Right kidney (tissue), 1 donor: ENCODE data around the gene NMBR.
"Not testable (repeated sequence)": the region's sequence is repeated elsewhere in the genome, so short reads cannot be mapped to it uniquely, and the experiment has no call there.

Experiments
- DNase-seq: peaks from one replicate; pipeline ENCODE4 v3.0.0-alpha.2; 2016

Gene NMBR

GRCh38 chr6:142055219-142055618 is 91.7 kb downstream of the NMBR start:
- no peak for DNase-seq

- DNase-seq: no peak
Measured at GRCh38 chr6:142051404-142051803, 95.5 kb downstream of the NMBR start.

- no peak for DNase-seq
Measured at GRCh38 chr6:142048593-142048980, 98.3 kb downstream of the NMBR start.

- DNase-seq: no peak
Measured at GRCh38 chr6:142047934-142048592, 98.9 kb downstream of the NMBR start.

GRCh38 chr6:142045380-142046278 is 101.3 kb downstream of the NMBR start:
- DNase-seq: peak; percentile 4

GRCh38 chr6:142035890-142036289 is 111.0 kb downstream of the NMBR start:
- no peak for DNase-seq

- DNase-seq: no peak
Measured at GRCh38 chr6:142031035-142031434, 115.9 kb downstream of the NMBR start.

GRCh38 chr6:142030115-142030619 is 116.8 kb downstream of the NMBR start:
- DNase-seq: no peak

GRCh38 chr6:142028527-142028926 is 118.4 kb downstream of the NMBR start:
- DNase-seq: no peak

GRCh38 chr6:142027804-142028203 is 119.1 kb downstream of the NMBR start:
- not testable (repeated sequence) for DNase-seq

GRCh38 chr6:142027074-142027473 is 119.8 kb downstream of the NMBR start:
- no peak for DNase-seq

GRCh38 chr6:142026471-142026870 is 120.5 kb downstream of the NMBR start:
- DNase-seq: no peak
